H1 (cell line): Measurements from ENCODE around the gene SH3BP5. TPM values are rescaled to one million over a fixed set of nuclear protein-coding genes. Genes with fewer than 3 reads are reported as not detected.

ENCODE experiments used
- CTCF ChIA-PET: fragments of 300-600 bp; sonication (Branson Sonifier 250); formaldehyde crosslinking; loops from one replicate; lab custom pipeline; 2021; ENCODE audit not compliant: partially characterized antibody; lab: Charles Lee
- POLR2A ChIA-PET: fragments of 300-600 bp; sonication (Branson Sonifier 250); formaldehyde crosslinking; loops from one replicate; lab custom pipeline; 2021; ENCODE audit warnings: inconsistent platforms; ENCODE audit not compliant: partially characterized antibody; lab: Charles Lee
- DNase-seq, 2 experiments: peaks; one replicate each; pipeline versions ENCODE4 v3.0.0 to v3.0.0-alpha.2; 2010 to 2022; ENCODE audit warnings: low spot score in 2 of 2, low read depth in 1 of 2, mixed read lengths in 1 of 2
- FAIRE-seq: peaks from 2 replicates; lab custom pipeline; 2011; peaks lifted over from hg19 to GRCh38; lab: Jason Lieb, UNC
- H2AFZ ChIP-seq: 2 replicates; pipeline ENCODE4 v1.8.1; 2012; ENCODE audit warnings: low read length, inconsistent platforms
- H2AK5ac ChIP-seq: 2 replicates; pipeline ENCODE4 v1.6.1; 2013; ENCODE audit warnings: low read depth, low read length
- H2BK120ac ChIP-seq: replicated peaks from 2 replicates; pipeline ENCODE3; 2013; ENCODE audit warnings: low read depth, low read length, inconsistent platforms
- H2BK12ac ChIP-seq: 2 replicates; pipeline ENCODE4 v1.6.1; 2013; ENCODE audit warnings: low read depth, low read length
- H2BK15ac ChIP-seq: 2 replicates; pipeline ENCODE4 v1.6.1; 2013; ENCODE audit warnings: low read length
- H2BK20ac ChIP-seq: 2 replicates; pipeline ENCODE4 v1.6.1; 2013; ENCODE audit warnings: low read length
- H2BK5ac ChIP-seq: 2 replicates; pipeline ENCODE4 v1.6.1; 2013; ENCODE audit warnings: low read depth, low read length
- H3K14ac ChIP-seq: 2 replicates; pipeline ENCODE4 v1.6.1; 2013; ENCODE audit warnings: inconsistent platforms; ENCODE audit not compliant: insufficient read length
- H3K18ac ChIP-seq: 2 replicates; pipeline ENCODE4 v1.6.1; 2013; ENCODE audit warnings: low read length; ENCODE audit errors: extremely low read depth
- H3K23ac ChIP-seq: 2 replicates; pipeline ENCODE4 v1.6.1; 2013; ENCODE audit warnings: inconsistent platforms; ENCODE audit not compliant: insufficient read length
- H3K23me2 ChIP-seq: 2 replicates; pipeline ENCODE4 v1.6.1; 2013; ENCODE audit warnings: low read depth, low read length
- H3K27ac ChIP-seq: 2 replicates; pipeline ENCODE4 v1.6.1; 2011; ENCODE audit warnings: low read depth, low read length, inconsistent platforms
- H3K27me3 ChIP-seq, 4 experiments: replicated peaks in 1 of 4; 1 replicate in 1 of 4; 2 replicates in 3 of 4; pipeline versions ENCODE4 v1.6.1 to v1.8.1; 2011 to 2013; ENCODE audit warnings: low read length in 3 of 4, mild to moderate bottlenecking in 3 of 4, inconsistent platforms in 2 of 4, mixed read lengths in 2 of 4, moderate library complexity in 1 of 4; ENCODE audit not compliant: control insufficient read depth in 3 of 4, insufficient read depth in 3 of 4; ENCODE audit errors: extremely low read depth in 1 of 4
- H3K36me3 ChIP-seq, 4 experiments: 2 replicates each; pipeline versions ENCODE4 v1.6.1 to v1.8.1; 2011 to 2013; ENCODE audit warnings: mild to moderate bottlenecking in 4 of 4, low read length in 3 of 4, moderate library complexity in 2 of 4, control low read depth in 1 of 4, inconsistent platforms in 1 of 4; ENCODE audit not compliant: insufficient read depth in 4 of 4, control insufficient read depth in 2 of 4
- H3K4ac ChIP-seq: replicated peaks from 2 replicates; pipeline ENCODE3; 2013; ENCODE audit warnings: low read length, low read depth, mixed read lengths, inconsistent platforms; ENCODE audit not compliant: insufficient read length
- H3K4me1 ChIP-seq, 4 experiments: replicated peaks in 1 of 4; 1 replicate in 1 of 4; 2 replicates in 3 of 4; pipeline versions ENCODE4 v1.6.1 to v1.8.1; 2011 to 2013; ENCODE audit warnings: low read length in 3 of 4, inconsistent platforms in 2 of 4, mixed read lengths in 1 of 4; ENCODE audit not compliant: insufficient read depth in 4 of 4, control insufficient read depth in 3 of 4
- H3K4me2 ChIP-seq, 2 experiments: 2 replicates each; pipeline versions ENCODE4 v1.6.1 to v1.8.1; 2011 to 2013; ENCODE audit warnings: low read depth in 2 of 2, low read length in 2 of 2, control low read depth in 1 of 2, inconsistent platforms in 1 of 2, mild to moderate bottlenecking in 1 of 2; ENCODE audit not compliant: insufficient read depth in 1 of 2
- H3K4me3 ChIP-seq, 4 experiments: fragments of 200-600, 300-600 bp in 1 of 4; sonication (generic), shearing (Covaris generic), sonication (Bioruptor Twin) in 1 of 4; 2 replicates each; pipeline versions ENCODE4 v1.5.1 to v1.8.1; 2011 to 2016; ENCODE audit warnings: low read length in 4 of 4, low read depth in 3 of 4, control low read depth in 2 of 4, inconsistent platforms in 2 of 4, mild to moderate bottlenecking in 2 of 4, mixed read lengths in 1 of 4, moderate library complexity in 1 of 4; ENCODE audit not compliant: insufficient read depth in 2 of 4; ENCODE audit errors: extremely low read depth in 1 of 4
- H3K56ac ChIP-seq: replicated peaks from 2 replicates; pipeline ENCODE3; 2013; ENCODE audit warnings: low read depth, mild to moderate bottlenecking, mixed read lengths, low read length, inconsistent platforms; ENCODE audit not compliant: insufficient read length
- H3K79me1 ChIP-seq: 2 replicates; pipeline ENCODE4 v1.6.1; 2013; ENCODE audit warnings: low read depth, low read length, control low read depth
- H3K79me2 ChIP-seq, 2 experiments: 2 replicates each; pipeline versions ENCODE4 v1.6.1 to v1.8.1; 2012 to 2013; ENCODE audit warnings: low read length in 2 of 2, mild to moderate bottlenecking in 2 of 2, inconsistent platforms in 1 of 2; ENCODE audit not compliant: insufficient read depth in 2 of 2, control insufficient read depth in 1 of 2
- H3K9ac ChIP-seq, 4 experiments: replicated peaks in 1 of 4; 1 replicate in 1 of 4; 2 replicates in 3 of 4; pipeline versions ENCODE4 v1.6.1 to v1.8.1; 2011 to 2013; ENCODE audit warnings: low read depth in 3 of 4, low read length in 3 of 4, control low read depth in 2 of 4, mild to moderate bottlenecking in 2 of 4, moderate library complexity in 2 of 4, inconsistent platforms in 1 of 4; ENCODE audit errors: extremely low read depth in 1 of 4
- H3K9me3 ChIP-seq, 2 experiments: 2 replicates each; pipeline versions ENCODE4 v1.6.1 to v1.8.1; 2012 to 2013; ENCODE audit warnings: mild to moderate bottlenecking in 2 of 2, moderate library complexity in 2 of 2, control low read depth in 1 of 2, inconsistent platforms in 1 of 2, low read depth in 1 of 2, low read length in 1 of 2, mixed read lengths in 1 of 2; ENCODE audit not compliant: insufficient read depth in 2 of 2
- H4K20me1 ChIP-seq, 2 experiments: replicated peaks in 1 of 2; 2 replicates each; pipeline versions ENCODE3 to v1.8.1; 2011 to 2013; ENCODE audit warnings: inconsistent platforms in 2 of 2, low read length in 2 of 2, mild to moderate bottlenecking in 1 of 2; ENCODE audit not compliant: insufficient read depth in 2 of 2, control insufficient read depth in 1 of 2
- H4K5ac ChIP-seq: 2 replicates; pipeline ENCODE4 v1.6.1; 2013; ENCODE audit warnings: low read length, low read depth, mixed read lengths, inconsistent platforms; ENCODE audit not compliant: insufficient read length
- H4K8ac ChIP-seq: 2 replicates; pipeline ENCODE4 v1.8.0; 2013; ENCODE audit warnings: mild to moderate bottlenecking, moderate library complexity, low read length, inconsistent platforms; ENCODE audit not compliant: insufficient read depth; ENCODE audit errors: extremely low read depth
- H4K91ac ChIP-seq: replicated peaks from 2 replicates; pipeline ENCODE3; 2013; ENCODE audit warnings: low read length, mixed read lengths, inconsistent platforms; ENCODE audit not compliant: insufficient read length
- ATF2 ChIP-seq: IDR thresholded peaks from 2 replicates; pipeline ENCODE4 v1.6.1; 2012; ENCODE audit warnings: low read length, inconsistent platforms
- CBX5 ChIP-seq: fragments of 300-800, 300-1000 bp; sonication (generic); IDR thresholded peaks from 2 replicates; pipeline ENCODE4 v1.7.1; 2016; ENCODE audit warnings: antibody characterized with exemption, low read length, low read depth
- CEBPB ChIP-seq: IDR thresholded peaks from 2 replicates; pipeline ENCODE4 v1.6.1; 2012; ENCODE audit warnings: low read depth, low read length
- KDM4A ChIP-seq: IDR thresholded peaks from one replicate; pipeline ENCODE4 v1.7.1; 2012; ENCODE audit warnings: low read depth, mild to moderate bottlenecking, moderate library complexity, low read length, inconsistent platforms; ENCODE audit not compliant: severe bottlenecking
- MAX ChIP-seq: IDR thresholded peaks from 2 replicates; pipeline ENCODE4 v1.6.1; 2012; ENCODE audit warnings: inconsistent platforms
- NANOG ChIP-seq: IDR thresholded peaks from 2 replicates; pipeline ENCODE4 v1.6.1; 2011; ENCODE audit warnings: low read length, low read depth, mild to moderate bottlenecking, inconsistent platforms; ENCODE audit not compliant: insufficient read depth, poor library complexity, severe bottlenecking
- NRF1 ChIP-seq: IDR thresholded peaks from 2 replicates; pipeline ENCODE4 v1.6.1; 2011; ENCODE audit warnings: mild to moderate bottlenecking, low read depth, low read length, improper control_type of control experiment
- PHF8 ChIP-seq: fragments of 200-600 bp; sonication (generic); conservative IDR thresholded peaks from 2 replicates; pipeline ENCODE4 v1.7.1; 2012; ENCODE audit warnings: low read depth, mild to moderate bottlenecking, inconsistent platforms, low read length, moderate library complexity
- POLR2AphosphoS5 ChIP-seq: IDR thresholded peaks from 2 replicates; pipeline ENCODE4 v1.6.1; 2011; ENCODE audit warnings: low read depth, low read length
- POU5F1 ChIP-seq: IDR thresholded peaks from 2 replicates; pipeline ENCODE4 v1.6.1; 2011; ENCODE audit warnings: low read depth, mild to moderate bottlenecking, low read length, moderate library complexity
- SRF ChIP-seq: IDR thresholded peaks from 2 replicates; pipeline ENCODE4 v1.6.1; 2011; ENCODE audit warnings: mild to moderate bottlenecking, low read depth, low read length, moderate library complexity
- TAF7 ChIP-seq: optimal IDR thresholded peaks from 2 replicates; pipeline ENCODE3; 2011; ENCODE audit warnings: low read depth, mild to moderate bottlenecking, inconsistent platforms, low read length, moderate library complexity, borderline replicate concordance
- WGBS, 2 experiments: shearing (Covaris generic) in 1 of 2; methylation state at CpG; one replicate each; pipeline versions ENCODE4 v1.1.6 to v1.1.7; 2013 to 2015; ENCODE audit warnings: low lambda C conversion rate in 2 of 2, mixed read lengths in 2 of 2, inconsistent platforms in 1 of 2, low coverage in 1 of 2, missing lambda C conversion rate in 1 of 2; ENCODE audit not compliant: insufficient replicate concordance in 2 of 2, insufficient coverage in 1 of 2, insufficient read length in 1 of 2; ENCODE audit errors: extremely low coverage in 1 of 2, missing lambda C conversion rate in 1 of 2; 5-methylcytosine and 5-hydroxymethylcytosine counted together
- polyA plus RNA-seq, 7 experiments: library from polyadenylated mRNA; depleted of rRNA in 3 of 7; stranded (reverse) in 5 of 7; unstranded in 2 of 7; fragments of >200 nt in 5 of 7; fragments of 200-250 nt in 2 of 7; gene quantifications; 1 replicate in 5 of 7; 2 replicates in 1 of 7; 4 replicates in 1 of 7; pipeline versions ENCODE4 v1.2.1 to v1.2.3, GENCODE V29; 2011 to 2013; ENCODE audit warnings: missing spikeins in 2 of 7, mixed read lengths in 2 of 7
- total RNA-seq: library from RNA; stranded (reverse); fragmentation: NEBNext Ultra II Directional; extraction: Animal tissue kit (Norgen Biotek cat#: 25700); gene quantifications from 2 replicates; pipeline ENCODE4 v1.2.1, GENCODE V29; 2021

Gene SH3BP5
- total and polyA plus RNA-seq, 2 of the 8 experiments (the other 6 are each of a cell fraction or from before 2014, with no cell fraction given) = 7.1 to 9.7 TPM

- Histone ChIP-seq H3K4ac (no peak overlapping the region), H3K36me3 (no peaks in the 10 kb centered on the region; a peak in 1 of 8 replicates), H2AK5ac (no peak overlapping the region), H4K20me1 (no peaks in the 10 kb centered on the region), H3K9me3 (no peaks in the 10 kb centered on the region), H3K27me3 (no peaks in the 10 kb centered on the region), H2BK15ac (no peak overlapping the region), H3K9ac (no peak overlapping the region), H3K23ac (no peak overlapping the region), H3K23me2 (no peaks in the 10 kb centered on the region), H3K4me2 (no peak overlapping the region), H3K79me1 (no peaks in the 10 kb centered on the region; the same call in 1 of the 2 replicates), H4K8ac (no peak overlapping the region), H4K91ac (no peak overlapping the region), H4K5ac (no peak overlapping the region), H2BK12ac (no peak overlapping the region), H3K18ac (no peak overlapping the region), H3K79me2 (no peaks in the 10 kb centered on the region), H3K56ac (no peak overlapping the region), H3K14ac (no peak overlapping the region), H2BK5ac (no peak overlapping the region), H2BK20ac (no peak overlapping the region), H3K4me3 (no peak overlapping the region), H2BK120ac (no peak overlapping the region), H3K4me1 (no peaks in the 10 kb centered on the region; a peak in 1 of 7 replicates), H2AFZ (no peak overlapping the region), H3K27ac (no peak overlapping the region)
- ChIA-PET CTCF (interaction anchor here (0.8 to 15.5 kb wide), 5 partner anchors 18 to 149 kb away, joined by 3 to 227 read pairs (median 5); no protein-coding TSS in a partner anchor), POLR2A (interaction anchor here (1.5 kb wide), 1 partner anchor 70 kb away, joined by 3 read pairs; no protein-coding TSS in a partner anchor)
- FAIRE-seq (no peak), DNase-seq (no peak)
- WGBS, 2 experiments = 91% methylated on average over 2 of the region's 2 CpGs; no CpG with 5 or more reads in 1 of the 2 experiments
- TF ChIP-seq POLR2AphosphoS5 (no peak), MAX (no peak), ATF2 (no peak), NANOG (no peak), TAF7 (no peak), NRF1 (no peak), KDM4A (no peak), CEBPB (no peak), POU5F1 (no peak), SRF (no peak), CBX5 (no peak), PHF8 (no peak)
Observed at GRCh38 chr3:15263926-15264325, 68.5 kb downstream of the SH3BP5 start.
